Adrenal gland (tissue), 5 donors: ENCODE results near the gene CDON.

ENCODE experiments used
- CTCF ChIP-seq, 6 experiments: fragments of 450-650 bp in 4 of 6; fragments of 200-600 bp in 2 of 6; sonication (generic) in 1 of 6; IDR thresholded peaks; 1 replicate in 5 of 6; 2 replicates in 1 of 6; pipeline versions ENCODE4 v1.5.1 to v1.8.0; 2016 to 2021; ENCODE audit warnings: antibody characterized with exemption in 6 of 6, mild to moderate bottlenecking in 2 of 6, moderate library complexity in 1 of 6
- POLR2A ChIP-seq, 2 donors: fragments of 450-650 bp; IDR thresholded peaks; one replicate each; pipeline ENCODE4 v1.6.1; 2017; ENCODE audit warnings: antibody characterized with exemption in 2 of 2, mild to moderate bottlenecking in 2 of 2, moderate library complexity in 1 of 2
- donor health status: DM: no; HTN: no; CAD: no.

- no peak for TF ChIP-seq CTCF (IDR thresholded peaks at IDR 0.05)
- no peak for TF ChIP-seq POLR2A (IDR thresholded peaks at IDR 0.05)
Measured at GRCh38 chr11:125982348-125982730, 80.3 kb downstream of the CDON start.
